GM12801 (cell line): ENCODE data around the gene KDM4B.

Experiments
- CTCF ChIP-seq: IDR thresholded peaks from one replicate; pipeline ENCODE4 v1.5.1; 2011; ENCODE audit warnings: control low read depth; ENCODE audit not compliant: insufficient read length; ENCODE audit errors: extremely low read depth

The KDM4B gene

GRCh38 chr19:5037936-5038335 lies 69.0 kb downstream of the KDM4B start:
- TF ChIP-seq CTCF = no peak

GRCh38 chr19:5038631-5039271 lies 69.8 kb downstream of the KDM4B start:
- TF ChIP-seq CTCF = no peak

- no peak for TF ChIP-seq CTCF
These were observed 71.0 kb downstream of the KDM4B start for GRCh38 chr19:5039642-5040543.

GRCh38 chr19:5040544-5041167 lies 71.7 kb downstream of the KDM4B start:
- TF ChIP-seq CTCF = no peak

GRCh38 chr19:5041168-5041912 lies 72.4 kb downstream of the KDM4B start:
- TF ChIP-seq CTCF = no peak

GRCh38 chr19:5041913-5042187 lies 72.9 kb downstream of the KDM4B start:
- no peak for TF ChIP-seq CTCF

GRCh38 chr19:5042556-5042955 lies 73.6 kb downstream of the KDM4B start:
- TF ChIP-seq CTCF = no peak
